COLO829 (cell line): ENCODE results near the gene VAMP5.

Experiments
- DNase-seq: peaks from one replicate; pipeline ENCODE4 v3.0.0; 2012; ENCODE audit warnings: low spot score

Gene VAMP5

GRCh38 chr2:85635636-85636035 lies 51.4 kb downstream of the VAMP5 start:
- DNase-seq, result no peak

- DNase-seq, result no peak
Observed at GRCh38 chr2:85642725-85643124, 58.5 kb downstream of the VAMP5 start.
